ENCODE data around the gene MAP1LC3B2. TPM values are rescaled to one million over a fixed set of nuclear protein-coding genes. Genes with fewer than 3 reads are reported as not detected.

The MAP1LC3B2 gene
- total RNA-seq, 1 donor from 2014 or later: 0.86 TPM

- no peak for DNase-seq (ENCODE audit: low spot score, unreplicated experiment)
- H3K27me3 Mint-ChIP-seq: no peaks in the 10 kb centered on the region
- peaks cover 7% of the 10 kb centered on the region for H3K4me1 Mint-ChIP-seq (ENCODE audit: low read depth)
- no peaks in the 10 kb centered on the region for H3K36me3 Mint-ChIP-seq (ENCODE audit: insufficient read depth)
- no peak overlapping the region for H3K4me3 Mint-ChIP-seq (ENCODE audit: low read depth)
- no peak for TF ChIP-seq CTCF (IDR thresholded peaks at IDR 0.05; ENCODE audit: unreplicated experiment)
- H3K27ac Mint-ChIP-seq: no peak overlapping the region
- no peaks in the 10 kb centered on the region for H3K9me3 Mint-ChIP-seq (ENCODE audit: low read depth)
These were observed 53.3 kb downstream of the MAP1LC3B2 start for GRCh38 chr12:116612436-116612835.

DNA sequence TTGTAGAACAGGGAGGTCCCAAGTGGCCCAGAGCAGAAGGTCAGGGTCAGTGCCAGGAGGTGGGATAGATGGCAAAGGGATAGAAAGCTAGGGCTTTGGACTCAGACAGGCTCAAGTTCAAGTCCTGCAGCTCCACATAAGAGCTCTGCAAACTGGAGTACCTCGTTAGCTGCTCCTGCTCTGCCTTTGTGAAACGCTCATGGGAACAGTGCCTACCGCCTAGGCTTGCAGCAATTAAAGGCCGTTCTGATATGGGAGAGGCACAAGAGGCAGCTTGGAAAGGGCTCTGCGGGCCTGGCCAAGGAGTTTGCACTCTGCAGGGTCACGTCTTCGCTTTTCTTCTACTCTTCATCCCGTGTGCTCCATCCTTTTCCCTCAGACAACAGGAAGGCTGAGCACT is 54.1 kb downstream of the MAP1LC3B2 start:
- Mint-ChIP-seq H3K27me3 (no peaks in the 10 kb centered on the region), H3K9me3 (ENCODE audit: low read depth) (no peaks in the 10 kb centered on the region), H3K4me3 (ENCODE audit: low read depth) (no peak overlapping the region), H3K36me3 (ENCODE audit: insufficient read depth) (no peaks in the 10 kb centered on the region), H3K4me1 (ENCODE audit: low read depth) (peaks cover 7% of the 10 kb centered on the region), H3K27ac (no peak overlapping the region)
- TF ChIP-seq CTCF (IDR thresholded peaks at IDR 0.05; ENCODE audit: unreplicated experiment): no peak
- no peak for DNase-seq (ENCODE audit: low spot score, unreplicated experiment)

DNA sequence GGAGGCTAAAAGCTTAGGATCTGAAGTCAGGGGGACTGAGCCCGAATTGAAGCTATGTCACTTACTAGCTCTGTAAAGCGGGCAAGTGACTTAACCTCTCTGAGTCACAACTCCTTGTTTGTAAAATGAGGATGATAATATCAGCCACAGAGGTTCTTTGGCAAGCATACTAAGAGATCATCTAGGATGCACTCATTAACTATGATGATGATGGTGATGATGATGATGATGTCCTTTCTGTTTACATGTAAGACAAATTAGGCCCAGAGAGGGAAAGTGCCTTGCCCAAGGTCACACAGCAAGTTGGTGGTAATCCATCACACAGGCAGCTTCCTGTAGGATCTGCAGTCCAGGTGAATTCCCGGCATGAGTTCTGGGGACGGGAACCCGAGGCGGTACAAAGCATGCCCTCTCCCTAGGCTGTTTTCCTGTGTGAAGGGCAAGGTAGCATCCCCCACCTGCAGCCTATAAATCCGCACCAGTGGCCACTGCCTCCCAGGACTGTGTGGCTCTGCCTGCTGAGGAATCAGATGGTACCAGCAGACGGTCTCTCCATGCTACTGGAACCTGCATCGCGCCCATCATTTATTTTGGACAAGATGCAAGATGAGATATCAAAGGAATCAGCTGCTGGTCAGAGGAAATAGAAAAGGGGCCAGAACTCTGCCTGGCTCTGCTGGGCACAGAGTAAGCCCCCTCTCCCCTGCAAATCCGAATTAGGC is 55.2 kb downstream of the MAP1LC3B2 start:
- TF ChIP-seq CTCF (IDR thresholded peaks at IDR 0.05; ENCODE audit: unreplicated experiment): no peak
- no peak for DNase-seq (ENCODE audit: low spot score, unreplicated experiment)
- no peak overlapping the region for H3K4me3 Mint-ChIP-seq (ENCODE audit: low read depth)
- no peaks in the 10 kb centered on the region for H3K36me3 Mint-ChIP-seq (ENCODE audit: insufficient read depth)
- no peaks in the 10 kb centered on the region for H3K9me3 Mint-ChIP-seq (ENCODE audit: low read depth)
- peaks cover 7% of the 10 kb centered on the region for H3K4me1 Mint-ChIP-seq (ENCODE audit: low read depth)
- no peak overlapping the region for H3K27ac Mint-ChIP-seq
- peaks cover 3% of the 10 kb centered on the region for H3K27me3 Mint-ChIP-seq

GRCh38 chr12:116615141-116615861 is 56.1 kb downstream of the MAP1LC3B2 start:
- Mint-ChIP-seq H3K27ac (no peak overlapping the region), H3K4me1 (ENCODE audit: low read depth) (peaks cover 7% of the 10 kb centered on the region), H3K27me3 (peaks cover 4% of the 10 kb centered on the region), H3K9me3 (ENCODE audit: low read depth) (no peaks in the 10 kb centered on the region), H3K36me3 (ENCODE audit: insufficient read depth) (no peaks in the 10 kb centered on the region), H3K4me3 (ENCODE audit: low read depth) (no peak overlapping the region)
- no peak for TF ChIP-seq CTCF (IDR thresholded peaks at IDR 0.05; ENCODE audit: unreplicated experiment)
- DNase-seq (ENCODE audit: low spot score, unreplicated experiment): no peak

- Mint-ChIP-seq H3K4me3 (ENCODE audit: low read depth) (no peak overlapping the region), H3K9me3 (ENCODE audit: low read depth) (no peaks in the 10 kb centered on the region), H3K27me3 (peaks cover 8% of the 10 kb centered on the region), H3K36me3 (ENCODE audit: insufficient read depth) (no peaks in the 10 kb centered on the region), H3K27ac (peak overlapping the region; percentile 64), H3K4me1 (ENCODE audit: low read depth) (peaks cover 7% of the 10 kb centered on the region)
- TF ChIP-seq CTCF (IDR thresholded peaks at IDR 0.05; ENCODE audit: unreplicated experiment): no peak
- no peak for DNase-seq (ENCODE audit: low spot score, unreplicated experiment)
These were observed 57.5 kb downstream of the MAP1LC3B2 start for GRCh38 chr12:116616536-116617248.

All from progenitor cell of endocrine pancreas (in vitro differentiated cells).